Neutrophil (primary cell): ENCODE data around the gene CLRN3.

ENCODE experiments used
- H3K27ac ChIP-seq: fragments of 200-600 bp; sonication (generic); 2 replicates; pipeline ENCODE4 v1.5.1; 2016; ENCODE audit warnings: mild to moderate bottlenecking, moderate library complexity
- H3K27me3 ChIP-seq: fragments of 200-600 bp; sonication (generic); 2 replicates; pipeline ENCODE4 v1.6.0; 2016; ENCODE audit warnings: mild to moderate bottlenecking
- H3K36me3 ChIP-seq: fragments of 200-600 bp; sonication (generic); 2 replicates; pipeline ENCODE4 v1.5.1; 2017
- H3K4me1 ChIP-seq, 2 experiments: fragments of 200-600 bp in 1 of 2; sonication (generic) in 1 of 2; 1 replicate in 1 of 2; 2 replicates in 1 of 2; pipeline versions ENCODE4 v1.5.1 to v1.6.1; 2013 to 2016; ENCODE audit warnings: low read depth in 1 of 2, low read length in 1 of 2, mild to moderate bottlenecking in 1 of 2, moderate library complexity in 1 of 2; ENCODE audit not compliant: control insufficient read depth in 1 of 2, insufficient read depth in 1 of 2
- H3K4me3 ChIP-seq, 2 experiments: fragments of 200-600 bp in 1 of 2; sonication (generic) in 1 of 2; 1 replicate in 1 of 2; 2 replicates in 1 of 2; pipeline ENCODE4 v1.5.1; 2013 to 2016; ENCODE audit warnings: low read depth in 1 of 2, low read length in 1 of 2, mild to moderate bottlenecking in 1 of 2, moderate library complexity in 1 of 2
- H3K9me3 ChIP-seq: fragments of 200-600 bp; sonication (generic); 2 replicates; pipeline ENCODE4 v1.5.1; 2016
- CTCF ChIP-seq: fragments of 200-600 bp; sonication (generic); IDR thresholded peaks from 2 replicates; pipeline ENCODE4 v1.5.1; 2016; ENCODE audit warnings: antibody characterized with exemption

CLRN3 gene

GRCh38 chr10:127903789-127904188 is 11.0 kb upstream of the CLRN3 start:
- Histone ChIP-seq H3K9me3 (no peaks in the 10 kb centered on the region), H3K27me3 (peaks cover 8% of the 10 kb centered on the region), H3K27ac (no peak overlapping the region), H3K4me3 (no peak overlapping the region), H3K4me1 (peaks cover 36 to 41% of the 10 kb centered on the region in 2 experiments), H3K36me3 (no peaks in the 10 kb centered on the region)
- no peak for TF ChIP-seq CTCF

GRCh38 chr10:127899766-127900387 is 7.1 kb upstream of the CLRN3 start:
- Histone ChIP-seq H3K27ac (peak overlapping the region; percentile 56), H3K36me3 (no peaks in the 10 kb centered on the region), H3K27me3 (no peaks in the 10 kb centered on the region), H3K4me3 (peak overlapping the region in 1 of 2 experiments; percentile 23), H3K9me3 (no peaks in the 10 kb centered on the region), H3K4me1 (peaks cover 11 to 14% of the 10 kb centered on the region in 2 experiments)
- no peak for TF ChIP-seq CTCF

GRCh38 chr10:127897177-127897576 is 4.4 kb upstream of the CLRN3 start:
- Histone ChIP-seq H3K9me3 (no peaks in the 10 kb centered on the region), H3K27ac (no peak overlapping the region), H3K27me3 (no peaks in the 10 kb centered on the region), H3K36me3 (no peaks in the 10 kb centered on the region), H3K4me1 (peaks cover 11 to 14% of the 10 kb centered on the region in 2 experiments), H3K4me3 (no peak overlapping the region)
- no peak for TF ChIP-seq CTCF

- H3K4me1 ChIP-seq: peaks cover 11 to 14% of the 10 kb centered on the region in 2 experiments
- H3K27me3 ChIP-seq: no peaks in the 10 kb centered on the region
- H3K27ac ChIP-seq: no peak overlapping the region
- no peaks in the 10 kb centered on the region for H3K9me3 ChIP-seq
- TF ChIP-seq CTCF: no peak
- H3K36me3 ChIP-seq: no peaks in the 10 kb centered on the region
- no peak overlapping the region for H3K4me3 ChIP-seq
Measured at GRCh38 chr10:127896590-127896989, 3.8 kb upstream of the CLRN3 start.

- no peak for TF ChIP-seq CTCF
- H3K36me3 ChIP-seq: no peaks in the 10 kb centered on the region
- H3K4me1 ChIP-seq: peaks cover 14 to 22% of the 10 kb centered on the region in 2 experiments
Measured at GRCh38 chr10:127894146-127894545, 1.4 kb upstream of the CLRN3 start.

More at GRCh38 chr10:127894146-127894545, 1.4 kb upstream of the CLRN3 start:
- Histone ChIP-seq H3K27me3 (no peaks in the 10 kb centered on the region), H3K27ac (no peak overlapping the region), H3K9me3 (no peaks in the 10 kb centered on the region), H3K4me3 (no peak overlapping the region)
